ENCODE results near the gene FCER2.

Gene FCER2

DNA sequence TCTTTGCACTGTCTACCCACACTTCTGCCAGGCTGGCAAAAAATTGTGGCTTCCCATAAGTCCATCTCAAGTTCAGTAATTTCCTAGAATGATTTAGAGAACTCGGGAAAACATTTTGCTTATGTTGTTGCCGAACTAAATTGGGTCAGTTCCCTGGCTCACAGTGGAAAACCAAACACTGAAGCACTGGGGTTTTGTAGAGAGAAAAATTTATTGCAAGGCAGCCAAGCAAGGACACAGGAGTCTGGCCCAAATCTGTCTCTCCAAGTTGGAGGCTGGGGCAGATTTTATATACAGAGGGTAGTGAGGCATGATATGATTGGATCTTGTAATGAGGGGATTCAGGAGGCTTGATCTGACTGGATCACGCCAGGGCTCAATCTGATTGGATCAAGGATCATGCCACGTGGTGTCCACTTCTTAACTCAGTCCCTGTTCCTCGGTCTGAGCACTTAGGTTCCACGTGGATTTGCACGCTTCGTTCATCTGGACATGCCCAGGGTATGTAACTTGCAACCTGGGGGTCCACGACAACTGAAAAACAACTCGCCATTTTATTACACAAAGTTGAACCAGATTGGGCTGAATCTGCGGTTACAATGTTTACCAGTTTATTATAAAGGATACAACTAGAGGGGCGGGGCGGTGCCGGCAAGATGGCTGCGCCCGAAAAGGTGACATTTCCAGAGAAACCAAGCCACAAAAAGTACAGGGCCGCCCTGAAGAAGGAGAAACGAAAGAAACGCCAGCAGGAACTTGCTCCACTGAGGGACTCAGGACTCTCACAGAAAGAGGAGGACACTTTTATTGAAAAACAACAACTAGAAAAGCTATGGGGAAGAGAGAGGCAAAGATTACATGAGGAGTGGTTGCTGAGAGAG, 38.1 kb upstream of the FCER2 start:
- Histone ChIP-seq H3F3A (ENCODE audit: insufficient read depth, low read length) (no peaks in the 10 kb centered on the region), H3K4me3 (ENCODE audit: low read length) (no peak overlapping the region), H3K4me1 (ENCODE audit: low read length) (no peaks in the 10 kb centered on the region), H3K9me3 (replicated peaks; ENCODE audit: insufficient read depth, low read length) (no peaks in the 10 kb centered on the region), H3K79me2 (ENCODE audit: low read length) (no peaks in the 10 kb centered on the region), H2AFZ (ENCODE audit: low read length) (no peak overlapping the region), H3K9me2 (replicated peaks; ENCODE audit: insufficient read depth, low read length) (no peaks in the 10 kb centered on the region), H3K9ac (ENCODE audit: low read length) (no peak overlapping the region), H3K27me3 (replicated peaks; ENCODE audit: insufficient read depth, low read length) (peaks cover 96% of the 10 kb centered on the region), H3K27ac (ENCODE audit: low read length) (no peak overlapping the region), H3K4me2 (ENCODE audit: low read depth, low read length) (no peak overlapping the region), H4K20me1 (ENCODE audit: insufficient read depth, low read length) (no peaks in the 10 kb centered on the region), H3K36me3 (replicated peaks; ENCODE audit: insufficient read depth, low read length) (no peaks in the 10 kb centered on the region)
- TF ChIP-seq EZH2 (optimal IDR thresholded peaks at IDR 0.05; ENCODE audit: low read depth, low read length) (no peak), EZH2phosphoT487 (IDR thresholded peaks at IDR 0.05; ENCODE audit: low read length) (no peak)
- TF ChIP-seq, protein P1, sequence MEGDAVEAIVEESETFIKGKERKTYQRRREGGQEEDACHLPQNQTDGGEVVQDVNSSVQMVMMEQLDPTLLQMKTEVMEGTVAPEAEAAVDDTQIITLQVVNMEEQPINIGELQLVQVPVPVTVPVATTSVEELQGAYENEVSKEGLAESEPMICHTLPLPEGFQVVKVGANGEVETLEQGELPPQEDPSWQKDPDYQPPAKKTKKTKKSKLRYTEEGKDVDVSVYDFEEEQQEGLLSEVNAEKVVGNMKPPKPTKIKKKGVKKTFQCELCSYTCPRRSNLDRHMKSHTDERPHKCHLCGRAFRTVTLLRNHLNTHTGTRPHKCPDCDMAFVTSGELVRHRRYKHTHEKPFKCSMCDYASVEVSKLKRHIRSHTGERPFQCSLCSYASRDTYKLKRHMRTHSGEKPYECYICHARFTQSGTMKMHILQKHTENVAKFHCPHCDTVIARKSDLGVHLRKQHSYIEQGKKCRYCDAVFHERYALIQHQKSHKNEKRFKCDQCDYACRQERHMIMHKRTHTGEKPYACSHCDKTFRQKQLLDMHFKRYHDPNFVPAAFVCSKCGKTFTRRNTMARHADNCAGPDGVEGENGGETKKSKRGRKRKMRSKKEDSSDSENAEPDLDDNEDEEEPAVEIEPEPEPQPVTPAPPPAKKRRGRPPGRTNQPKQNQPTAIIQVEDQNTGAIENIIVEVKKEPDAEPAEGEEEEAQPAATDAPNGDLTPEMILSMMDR (IDR thresholded peaks at IDR 0.05; ENCODE audit: low read length), result no peak
- no peak for DNase-seq

DNA sequence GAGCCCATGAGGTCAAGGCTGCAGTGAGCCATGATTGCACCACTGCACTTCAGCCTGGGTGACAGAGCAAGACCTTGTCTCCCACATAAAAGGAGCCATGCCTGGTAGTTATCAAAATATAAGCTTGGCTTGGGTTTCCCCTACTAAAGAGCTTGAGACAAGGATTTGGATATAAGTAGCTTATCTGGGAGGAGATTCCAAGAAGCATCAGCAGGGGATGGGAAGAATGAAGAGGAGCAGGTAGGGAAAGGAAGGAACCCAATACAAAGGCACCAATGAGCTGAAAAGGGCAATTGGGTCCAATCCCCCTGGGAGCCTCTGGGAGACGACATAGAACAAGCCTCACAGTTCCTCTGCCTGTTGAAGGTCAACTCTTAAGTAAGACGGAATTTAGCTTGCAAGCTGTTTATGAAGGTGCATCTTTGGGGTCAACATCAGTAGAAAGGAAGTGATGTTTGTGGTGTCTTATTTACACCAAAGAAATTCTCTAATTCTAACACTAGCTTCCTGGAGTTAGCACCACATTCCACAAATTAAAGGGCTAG, 37.4 kb upstream of the FCER2 start:
- no peaks in the 10 kb centered on the region for H3K4me1 ChIP-seq (ENCODE audit: low read length)
- H4K20me1 ChIP-seq (ENCODE audit: insufficient read depth, low read length), result no peaks in the 10 kb centered on the region
- H3K27ac ChIP-seq (ENCODE audit: low read length), result no peak overlapping the region
- no peak overlapping the region for H2AFZ ChIP-seq (ENCODE audit: low read length)
- H3K36me3 ChIP-seq (replicated peaks; ENCODE audit: insufficient read depth, low read length), result no peaks in the 10 kb centered on the region
- H3K9me2 ChIP-seq (replicated peaks; ENCODE audit: insufficient read depth, low read length), result no peaks in the 10 kb centered on the region
- no peaks in the 10 kb centered on the region for H3K79me2 ChIP-seq (ENCODE audit: low read length)
- TF ChIP-seq EZH2phosphoT487 (IDR thresholded peaks at IDR 0.05; ENCODE audit: low read length) (no peak), EZH2 (optimal IDR thresholded peaks at IDR 0.05; ENCODE audit: low read depth, low read length) (no peak)
- TF ChIP-seq, protein P1 (IDR thresholded peaks at IDR 0.05; ENCODE audit: low read length), result no peak
- H3K27me3 ChIP-seq (replicated peaks; ENCODE audit: insufficient read depth, low read length), result peaks cover 97% of the 10 kb centered on the region
- no peaks in the 10 kb centered on the region for H3K9me3 ChIP-seq (replicated peaks; ENCODE audit: insufficient read depth, low read length)
- no peak overlapping the region for H3K4me3 ChIP-seq (ENCODE audit: low read length)
- DNase-seq, result no peak
- H3K9ac ChIP-seq (ENCODE audit: low read length), result no peak overlapping the region
- H3K4me2 ChIP-seq (ENCODE audit: low read depth, low read length), result no peak overlapping the region
- no peaks in the 10 kb centered on the region for H3F3A ChIP-seq (ENCODE audit: insufficient read depth, low read length)

DNA sequence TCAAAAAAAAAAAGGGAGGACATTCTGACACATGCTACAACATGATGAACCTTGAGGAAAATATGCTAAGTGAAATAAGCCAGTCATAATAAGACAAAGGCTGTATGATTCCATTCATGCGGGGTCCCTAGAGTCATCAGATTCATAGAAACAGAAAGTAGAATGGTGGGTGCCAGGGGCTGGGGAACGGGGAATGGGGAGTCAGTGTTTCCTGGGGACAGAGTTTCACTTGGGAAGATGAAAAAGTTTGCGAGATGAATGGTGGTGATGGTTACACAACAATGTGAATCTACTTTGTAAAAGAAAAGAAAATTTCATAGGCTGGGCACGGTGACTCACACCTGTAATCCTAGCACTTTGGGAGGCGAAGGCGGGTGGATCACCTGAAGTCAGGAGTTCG, 36.1 kb upstream of the FCER2 start:
- peaks cover 97% of the 10 kb centered on the region for H3K27me3 ChIP-seq (replicated peaks; ENCODE audit: insufficient read depth, low read length)
- H3K36me3 ChIP-seq (replicated peaks; ENCODE audit: insufficient read depth, low read length), result no peaks in the 10 kb centered on the region
- no peak overlapping the region for H3K9ac ChIP-seq (ENCODE audit: low read length)

More for the DNA sequence above, 36.1 kb upstream of the FCER2 start:
- H3F3A ChIP-seq (ENCODE audit: insufficient read depth, low read length), result no peaks in the 10 kb centered on the region
- no peaks in the 10 kb centered on the region for H4K20me1 ChIP-seq (ENCODE audit: insufficient read depth, low read length)
- TF ChIP-seq EZH2 (optimal IDR thresholded peaks at IDR 0.05; ENCODE audit: low read depth, low read length), result no peak
- TF ChIP-seq, protein P1 (IDR thresholded peaks at IDR 0.05; ENCODE audit: low read length), result no peak
- no peak for TF ChIP-seq EZH2phosphoT487 (IDR thresholded peaks at IDR 0.05; ENCODE audit: low read length)
- H3K4me3 ChIP-seq (ENCODE audit: low read length), result no peak overlapping the region
- H3K4me1 ChIP-seq (ENCODE audit: low read length), result no peaks in the 10 kb centered on the region
- H3K4me2 ChIP-seq (ENCODE audit: low read depth, low read length), result no peak overlapping the region
- no peaks in the 10 kb centered on the region for H3K79me2 ChIP-seq (ENCODE audit: low read length)
- no peaks in the 10 kb centered on the region for H3K9me3 ChIP-seq (replicated peaks; ENCODE audit: insufficient read depth, low read length)
- H3K9me2 ChIP-seq (replicated peaks; ENCODE audit: insufficient read depth, low read length), result no peaks in the 10 kb centered on the region
- H2AFZ ChIP-seq (ENCODE audit: low read length), result no peak overlapping the region
- DNase-seq, result no peak
- no peak overlapping the region for H3K27ac ChIP-seq (ENCODE audit: low read length)
